Activated CD4-positive, alpha-beta T cell treated with anti-CD3 and anti-CD28 coated beads, Interleukin-2, amount 10 ng/mL, durations not matched to agents 24 days and 14 days (primary cell): ENCODE results near the gene TRIM41. TPM values are rescaled to one million over a fixed set of nuclear protein-coding genes. Genes with fewer than 3 reads are reported as not detected.
"Not testable (repeated sequence)": the region's sequence is repeated elsewhere in the genome, so short reads cannot be mapped to it uniquely, and the experiment has no call there.

Experiments used
- DNase-seq: peaks from one replicate; pipeline ENCODE4 v3.0.0; 2022
- H3K27ac Mint-ChIP-seq: one replicate; pipeline ENCODE4 v1.8.0; 2022; ENCODE audit warnings: mild to moderate bottlenecking, mixed read lengths
- H3K27me3 Mint-ChIP-seq: one replicate; pipeline ENCODE4 v1.8.0; 2022; ENCODE audit warnings: mixed read lengths
- H3K36me3 Mint-ChIP-seq: one replicate; pipeline ENCODE4 v1.8.0; 2022; ENCODE audit warnings: low read depth, mild to moderate bottlenecking, mixed read lengths
- H3K4me1 Mint-ChIP-seq: one replicate; pipeline ENCODE4 v1.8.0; 2021; ENCODE audit warnings: mixed read lengths
- H3K4me3 Mint-ChIP-seq: one replicate; pipeline ENCODE4 v1.8.0; 2022; ENCODE audit warnings: mild to moderate bottlenecking, moderate library complexity, mixed read lengths
- H3K9me3 Mint-ChIP-seq: one replicate; pipeline ENCODE4 v1.8.0; 2021; ENCODE audit warnings: mixed read lengths
- intact Hi-C: fragments of 100-400 bp; cut with micrococcal nuclease; formaldehyde crosslinking; loops from one replicate; pipeline ENCODE4 v1.15.1; 2023
- total RNA-seq: library from RNA; stranded (reverse); gene quantifications from 2 replicates; pipeline ENCODE4 v1.2.3, GENCODE V29; 2022

TRIM41 gene
- total RNA-seq, 1 donor from 2014 or later, result 31.6 TPM

- H3K27ac Mint-ChIP-seq, H3K36me3 Mint-ChIP-seq, H3K4me3 Mint-ChIP-seq, H3K9me3 Mint-ChIP-seq, intact Hi-C loops, DNase-seq: not testable (repeated sequence)
- Mint-ChIP-seq H3K27me3 (peaks cover 22% of the 10 kb centered on the region), H3K4me1 (peaks cover 28% of the 10 kb centered on the region)
These were observed 12.9 kb upstream of the TRIM41 start for GRCh38 chr5:181210148-181210547.

GRCh38 chr5:181210698-181211097 lies 12.4 kb upstream of the TRIM41 start:
- H3K27ac Mint-ChIP-seq, intact Hi-C loops, H3K36me3 Mint-ChIP-seq, H3K4me3 Mint-ChIP-seq, DNase-seq, H3K9me3 Mint-ChIP-seq: not testable (repeated sequence)
- Mint-ChIP-seq H3K4me1 (peaks cover 25% of the 10 kb centered on the region), H3K27me3 (peaks cover 19% of the 10 kb centered on the region)

GRCh38 chr5:181211208-181211607 lies 11.9 kb upstream of the TRIM41 start:
- H3K36me3 Mint-ChIP-seq, result peaks cover 9% of the 10 kb centered on the region
- H3K4me3 Mint-ChIP-seq, result no peak overlapping the region
- peaks cover 8% of the 10 kb centered on the region for H3K9me3 Mint-ChIP-seq
- H3K27ac Mint-ChIP-seq, result no peak overlapping the region
- intact Hi-C loops, result no loop called here
- H3K4me1 Mint-ChIP-seq, result peaks cover 22% of the 10 kb centered on the region
- H3K27me3 Mint-ChIP-seq, result peaks cover 14% of the 10 kb centered on the region
- DNase-seq, result no peak

GRCh38 chr5:181212080-181212479 lies 11.0 kb upstream of the TRIM41 start:
- intact Hi-C loops, result no loop called here
- peaks cover 4% of the 10 kb centered on the region for H3K36me3 Mint-ChIP-seq
- H3K4me3 Mint-ChIP-seq, result no peak overlapping the region
- peaks cover 8% of the 10 kb centered on the region for H3K27me3 Mint-ChIP-seq
- peaks cover 4% of the 10 kb centered on the region for H3K9me3 Mint-ChIP-seq
- H3K4me1 Mint-ChIP-seq, result peaks cover 17% of the 10 kb centered on the region
- DNase-seq, result no peak
- no peak overlapping the region for H3K27ac Mint-ChIP-seq

- Mint-ChIP-seq H3K27ac (peak overlapping the region; percentile 14), H3K36me3 (no peaks in the 10 kb centered on the region), H3K27me3 (peaks cover 5% of the 10 kb centered on the region), H3K4me1 (peaks cover 19% of the 10 kb centered on the region), H3K4me3 (no peak overlapping the region), H3K9me3 (no peaks in the 10 kb centered on the region)
- no peak for DNase-seq
- intact Hi-C loops, result no loop called here
These were observed 10.1 kb upstream of the TRIM41 start for GRCh38 chr5:181212934-181213333.

GRCh38 chr5:181214249-181214648 lies 8.8 kb upstream of the TRIM41 start:
- DNase-seq, H3K27ac Mint-ChIP-seq, H3K9me3 Mint-ChIP-seq, intact Hi-C loops, H3K36me3 Mint-ChIP-seq, H3K4me3 Mint-ChIP-seq, H3K27me3 Mint-ChIP-seq: not testable (repeated sequence)
- H3K4me1 Mint-ChIP-seq, result peaks cover 21% of the 10 kb centered on the region

GRCh38 chr5:181215997-181216989 lies 6.8 kb upstream of the TRIM41 start:
- Mint-ChIP-seq H3K4me3 (peak overlapping the region; percentile 89), H3K36me3 (peaks cover 1% of the 10 kb centered on the region), H3K27ac (peak overlapping the region; percentile 71), H3K4me1 (peaks cover 30% of the 10 kb centered on the region), H3K27me3 (peaks cover 5% of the 10 kb centered on the region), H3K9me3 (no peaks in the 10 kb centered on the region)
- peak; percentile 82 for DNase-seq
- intact Hi-C loops, result loop anchor here (2.0 kb wide), 1 partner anchor 45 kb away; no protein-coding TSS in a partner anchor

- peak overlapping the region; percentile 91 for H3K27ac Mint-ChIP-seq
- intact Hi-C loops, result loop anchor here (2.0 kb wide), 1 partner anchor 46 kb away; no protein-coding TSS in a partner anchor
- peaks cover 6% of the 10 kb centered on the region for H3K36me3 Mint-ChIP-seq
- peak overlapping the region; percentile 89 for H3K4me3 Mint-ChIP-seq
- H3K4me1 Mint-ChIP-seq, result peaks cover 40% of the 10 kb centered on the region
- peak; percentile 85 for DNase-seq
- peaks cover 5% of the 10 kb centered on the region for H3K9me3 Mint-ChIP-seq
- H3K27me3 Mint-ChIP-seq, result peaks cover 10% of the 10 kb centered on the region
These were observed 5.8 kb upstream of the TRIM41 start for GRCh38 chr5:181217111-181217802.

- intact Hi-C loops, result loop anchor here (1.0 to 2.0 kb wide), 3 partner anchors 10 to 414 kb away; no protein-coding TSS in a partner anchor
- H3K9me3 Mint-ChIP-seq, result peaks cover 5% of the 10 kb centered on the region
- peaks cover 43% of the 10 kb centered on the region for H3K4me1 Mint-ChIP-seq
- peak overlapping the region; percentile 89 for H3K4me3 Mint-ChIP-seq
- H3K27me3 Mint-ChIP-seq, result peaks cover 10% of the 10 kb centered on the region
- peaks cover 6% of the 10 kb centered on the region for H3K36me3 Mint-ChIP-seq
- DNase-seq, result peak; percentile 83
- H3K27ac Mint-ChIP-seq, result peak overlapping the region; percentile 91
These were observed 5.3 kb upstream of the TRIM41 start for GRCh38 chr5:181217803-181218062.

- no peak for DNase-seq
- peaks cover 10% of the 10 kb centered on the region for H3K36me3 Mint-ChIP-seq
- H3K27me3 Mint-ChIP-seq, result peaks cover 5% of the 10 kb centered on the region
- intact Hi-C loops, result loop anchor here (1.0 kb wide), 2 partner anchors 11 to 415 kb away; no protein-coding TSS in a partner anchor
- peaks cover 5% of the 10 kb centered on the region for H3K9me3 Mint-ChIP-seq
- H3K4me3 Mint-ChIP-seq, result peak overlapping the region; percentile 89
- H3K4me1 Mint-ChIP-seq, result peaks cover 44% of the 10 kb centered on the region
- peak overlapping the region; percentile 91 for H3K27ac Mint-ChIP-seq
These were observed 4.3 kb upstream of the TRIM41 start for GRCh38 chr5:181218795-181219124.

GRCh38 chr5:181219262-181220177 lies 3.6 kb upstream of the TRIM41 start:
- peaks cover 16% of the 10 kb centered on the region for H3K36me3 Mint-ChIP-seq
- DNase-seq, result no peak
- H3K4me3 Mint-ChIP-seq, result peak overlapping the region; percentile 60
- peak overlapping the region; percentile 74 for H3K27ac Mint-ChIP-seq
- intact Hi-C loops, result no loop called here
- peaks cover 5% of the 10 kb centered on the region for H3K9me3 Mint-ChIP-seq
- peaks cover 5% of the 10 kb centered on the region for H3K27me3 Mint-ChIP-seq
- H3K4me1 Mint-ChIP-seq, result peaks cover 51% of the 10 kb centered on the region

GRCh38 chr5:181220178-181220515 lies 2.9 kb upstream of the TRIM41 start:
- intact Hi-C loops, result no loop called here
- Mint-ChIP-seq H3K36me3 (peaks cover 19% of the 10 kb centered on the region), H3K27ac (peak overlapping the region; percentile 74), H3K4me3 (peak overlapping the region; percentile 60), H3K4me1 (peaks cover 56% of the 10 kb centered on the region), H3K9me3 (peaks cover 5% of the 10 kb centered on the region), H3K27me3 (peaks cover 5% of the 10 kb centered on the region)
- DNase-seq, result no peak

GRCh38 chr5:181221105-181221791 lies 1.8 kb upstream of the TRIM41 start:
- intact Hi-C loops, result no loop called here
- peaks cover 5% of the 10 kb centered on the region for H3K27me3 Mint-ChIP-seq
- H3K4me1 Mint-ChIP-seq, result peaks cover 61% of the 10 kb centered on the region
- peaks cover 5% of the 10 kb centered on the region for H3K9me3 Mint-ChIP-seq
- peak; percentile 84 for DNase-seq
- H3K27ac Mint-ChIP-seq, result peak overlapping the region; percentile 99
- peak overlapping the region; percentile 98 for H3K4me3 Mint-ChIP-seq
- H3K36me3 Mint-ChIP-seq, result peaks cover 19% of the 10 kb centered on the region
